Measurements from ENCODE around the gene CAMKMT. TPM values are rescaled to one million over a fixed set of nuclear protein-coding genes. Genes with fewer than 3 reads are reported as not detected.

Gene CAMKMT
- total and polyA plus RNA-seq, 2 experiments from 2014 or later, result 26.5 to 29.5 TPM

DNA sequence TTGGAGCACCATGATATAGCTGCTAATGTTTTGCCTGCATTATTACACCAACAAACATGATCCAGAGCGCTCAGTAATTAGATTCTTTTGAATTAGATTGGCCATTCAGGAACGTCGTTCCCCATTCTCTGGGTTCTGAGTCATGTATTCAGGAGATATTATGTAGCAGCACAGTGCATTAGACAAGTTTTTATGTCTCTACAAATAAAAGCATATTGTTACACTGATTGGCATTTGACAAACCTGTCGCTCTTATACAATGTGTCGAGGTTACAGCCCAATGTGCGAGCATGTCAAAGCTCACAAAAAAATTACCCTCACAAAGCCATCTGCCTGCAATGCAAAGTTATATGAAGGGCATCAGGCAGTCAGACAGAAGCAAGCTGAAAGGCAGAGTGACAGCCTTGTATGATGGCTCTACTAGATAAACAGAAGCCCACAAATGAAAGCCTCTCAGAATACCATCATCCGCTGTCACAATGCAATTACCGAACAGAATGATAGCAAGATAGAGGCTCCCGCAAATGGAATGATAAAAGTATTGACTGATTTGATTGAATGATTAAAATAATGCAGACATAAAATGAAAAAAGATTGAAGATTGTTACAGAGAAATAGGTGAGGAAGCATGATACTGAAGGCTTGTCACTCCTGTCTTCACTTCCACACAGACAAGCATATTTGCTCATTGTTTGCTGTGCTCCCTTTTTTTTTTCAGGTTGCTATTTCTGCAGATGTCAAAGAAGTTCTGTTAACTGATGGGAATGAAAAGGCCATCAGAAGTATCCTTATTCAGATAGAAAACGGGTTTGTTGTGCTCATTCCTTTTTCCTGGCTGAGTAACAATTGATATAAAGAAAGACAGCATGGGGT, 345.2 kb downstream of the CAMKMT start:
- no peaks in the 10 kb centered on the region for H3K36me3 ChIP-seq (ENCODE audit: insufficient read depth)
- TF ChIP-seq, protein P1, sequence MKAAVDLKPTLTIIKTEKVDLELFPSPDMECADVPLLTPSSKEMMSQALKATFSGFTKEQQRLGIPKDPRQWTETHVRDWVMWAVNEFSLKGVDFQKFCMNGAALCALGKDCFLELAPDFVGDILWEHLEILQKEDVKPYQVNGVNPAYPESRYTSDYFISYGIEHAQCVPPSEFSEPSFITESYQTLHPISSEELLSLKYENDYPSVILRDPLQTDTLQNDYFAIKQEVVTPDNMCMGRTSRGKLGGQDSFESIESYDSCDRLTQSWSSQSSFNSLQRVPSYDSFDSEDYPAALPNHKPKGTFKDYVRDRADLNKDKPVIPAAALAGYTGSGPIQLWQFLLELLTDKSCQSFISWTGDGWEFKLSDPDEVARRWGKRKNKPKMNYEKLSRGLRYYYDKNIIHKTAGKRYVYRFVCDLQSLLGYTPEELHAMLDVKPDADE (IDR thresholded peaks at IDR 0.05), result no peak
- TF ChIP-seq, protein P2, sequence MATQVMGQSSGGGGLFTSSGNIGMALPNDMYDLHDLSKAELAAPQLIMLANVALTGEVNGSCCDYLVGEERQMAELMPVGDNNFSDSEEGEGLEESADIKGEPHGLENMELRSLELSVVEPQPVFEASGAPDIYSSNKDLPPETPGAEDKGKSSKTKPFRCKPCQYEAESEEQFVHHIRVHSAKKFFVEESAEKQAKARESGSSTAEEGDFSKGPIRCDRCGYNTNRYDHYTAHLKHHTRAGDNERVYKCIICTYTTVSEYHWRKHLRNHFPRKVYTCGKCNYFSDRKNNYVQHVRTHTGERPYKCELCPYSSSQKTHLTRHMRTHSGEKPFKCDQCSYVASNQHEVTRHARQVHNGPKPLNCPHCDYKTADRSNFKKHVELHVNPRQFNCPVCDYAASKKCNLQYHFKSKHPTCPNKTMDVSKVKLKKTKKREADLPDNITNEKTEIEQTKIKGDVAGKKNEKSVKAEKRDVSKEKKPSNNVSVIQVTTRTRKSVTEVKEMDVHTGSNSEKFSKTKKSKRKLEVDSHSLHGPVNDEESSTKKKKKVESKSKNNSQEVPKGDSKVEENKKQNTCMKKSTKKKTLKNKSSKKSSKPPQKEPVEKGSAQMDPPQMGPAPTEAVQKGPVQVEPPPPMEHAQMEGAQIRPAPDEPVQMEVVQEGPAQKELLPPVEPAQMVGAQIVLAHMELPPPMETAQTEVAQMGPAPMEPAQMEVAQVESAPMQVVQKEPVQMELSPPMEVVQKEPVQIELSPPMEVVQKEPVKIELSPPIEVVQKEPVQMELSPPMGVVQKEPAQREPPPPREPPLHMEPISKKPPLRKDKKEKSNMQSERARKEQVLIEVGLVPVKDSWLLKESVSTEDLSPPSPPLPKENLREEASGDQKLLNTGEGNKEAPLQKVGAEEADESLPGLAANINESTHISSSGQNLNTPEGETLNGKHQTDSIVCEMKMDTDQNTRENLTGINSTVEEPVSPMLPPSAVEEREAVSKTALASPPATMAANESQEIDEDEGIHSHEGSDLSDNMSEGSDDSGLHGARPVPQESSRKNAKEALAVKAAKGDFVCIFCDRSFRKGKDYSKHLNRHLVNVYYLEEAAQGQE (IDR thresholded peaks at IDR 0.05; ENCODE audit: unreplicated experiment), result no peak
- no peak for TF ChIP-seq EZH2phosphoT487 (IDR thresholded peaks at IDR 0.05; ENCODE audit: unreplicated experiment)
- TF ChIP-seq STAT1 (IDR thresholded peaks at IDR 0.05; ENCODE audit: unreplicated experiment), result no peak
- no peak for TF ChIP-seq ZNF331 (CRISPR knock-in tag; IDR thresholded peaks at IDR 0.05; ENCODE audit: low read depth)
- TF ChIP-seq POLR2AphosphoS5 (IDR thresholded peaks at IDR 0.05; ENCODE audit: low read depth), result no peak
- H4K20me1 ChIP-seq (replicated peaks; ENCODE audit: insufficient read depth), result no peaks in the 10 kb centered on the region
- no peaks in the 10 kb centered on the region for H3K79me2 ChIP-seq (replicated peaks; ENCODE audit: insufficient read depth)
- Mint-ChIP-seq H3K4me1 (peaks cover 44% of the 10 kb centered on the region), H3K4me3 (no peak overlapping the region), H3K27me3 (ENCODE audit: insufficient read depth, low read depth, poor library complexity) (no peaks in the 10 kb centered on the region), H3K27ac (no peak overlapping the region), H3K9me3 (no peaks in the 10 kb centered on the region), H3K36me3 (ENCODE audit: low read depth) (no peaks in the 10 kb centered on the region)
- no peaks in the 10 kb centered on the region for H3F3A ChIP-seq (replicated peaks; ENCODE audit: low read depth)
- no peaks in the 10 kb centered on the region for H3K27me3 ChIP-seq (ENCODE audit: insufficient read depth)
- peaks cover 45% of the 10 kb centered on the region for H3K4me1 ChIP-seq (ENCODE audit: insufficient read depth)
- no peaks in the 10 kb centered on the region for H3K9me2 ChIP-seq (ENCODE audit: insufficient read depth)
- H3K4me3 ChIP-seq, result no peak overlapping the region
- no peak overlapping the region for H2AFZ ChIP-seq
- no peak overlapping the region for H3K27ac ChIP-seq (ENCODE audit: low read depth)
- H3K4me2 ChIP-seq, result no peak overlapping the region
- DNase-seq (ENCODE audit: low spot score), result no peak
- no peak for ATAC-seq

DNA sequence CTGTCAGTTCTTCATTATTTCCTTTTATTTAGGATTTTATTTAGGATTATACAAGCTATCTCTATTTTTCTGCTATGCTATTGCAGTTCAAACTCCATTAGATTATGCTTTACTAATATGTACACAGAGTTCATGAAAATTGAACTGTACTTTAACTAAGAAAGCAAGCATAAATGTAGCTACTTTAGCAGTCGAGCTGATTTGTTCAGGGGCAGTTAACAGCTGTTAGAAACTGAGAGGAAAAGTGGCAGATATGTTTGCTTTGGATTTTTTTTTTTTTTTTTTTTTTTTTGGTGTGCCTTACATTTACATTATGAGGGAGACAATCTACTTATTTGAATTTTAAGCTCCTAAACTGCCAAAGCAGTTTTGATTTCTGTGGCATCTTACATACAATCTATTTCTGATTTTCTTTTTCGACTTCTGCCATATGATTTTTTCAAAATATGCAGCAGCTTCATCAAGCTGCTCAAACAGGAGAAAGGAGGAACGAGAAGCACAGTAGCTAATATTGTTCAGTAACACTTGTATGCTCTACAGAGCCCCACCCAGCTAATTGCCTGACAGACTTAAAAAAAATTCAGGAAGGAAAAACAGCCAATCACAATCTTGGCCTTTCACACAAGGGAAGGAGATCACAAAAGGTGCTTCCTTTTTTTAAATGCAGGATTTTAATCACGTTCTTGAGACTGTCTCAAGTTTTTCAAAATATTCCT, 346.4 kb downstream of the CAMKMT start:
- Mint-ChIP-seq H3K27ac (no peak overlapping the region), H3K4me1 (peaks cover 44% of the 10 kb centered on the region), H3K36me3 (ENCODE audit: low read depth) (no peaks in the 10 kb centered on the region), H3K27me3 (ENCODE audit: insufficient read depth, low read depth, poor library complexity) (no peaks in the 10 kb centered on the region), H3K9me3 (no peaks in the 10 kb centered on the region), H3K4me3 (no peak overlapping the region)
- Histone ChIP-seq H3K27me3 (ENCODE audit: insufficient read depth) (no peaks in the 10 kb centered on the region), H3K79me2 (replicated peaks; ENCODE audit: insufficient read depth) (no peaks in the 10 kb centered on the region), H3K4me2 (peak overlapping the region; percentile 18; the same call in 1 of the 2 replicates), H3F3A (replicated peaks; ENCODE audit: low read depth) (no peaks in the 10 kb centered on the region), H3K4me3 (no peak overlapping the region), H3K4me1 (ENCODE audit: insufficient read depth) (peaks cover 45% of the 10 kb centered on the region), H3K27ac (ENCODE audit: low read depth) (no peak overlapping the region), H2AFZ (no peak overlapping the region), H4K20me1 (replicated peaks; ENCODE audit: insufficient read depth) (no peaks in the 10 kb centered on the region), H3K36me3 (ENCODE audit: insufficient read depth) (no peaks in the 10 kb centered on the region), H3K9me2 (ENCODE audit: insufficient read depth) (no peaks in the 10 kb centered on the region)
- DNase-seq (ENCODE audit: low spot score) (no peak), ATAC-seq (peak; percentile 23; the same call in 2 of the 3 replicates)
- TF ChIP-seq STAT1 (IDR thresholded peaks at IDR 0.05; ENCODE audit: unreplicated experiment), result no peak
- no peak for TF ChIP-seq CREB1 (CRISPR knock-in tag; IDR thresholded peaks at IDR 0.05; ENCODE audit: low read depth)
- TF ChIP-seq, protein P3, sequence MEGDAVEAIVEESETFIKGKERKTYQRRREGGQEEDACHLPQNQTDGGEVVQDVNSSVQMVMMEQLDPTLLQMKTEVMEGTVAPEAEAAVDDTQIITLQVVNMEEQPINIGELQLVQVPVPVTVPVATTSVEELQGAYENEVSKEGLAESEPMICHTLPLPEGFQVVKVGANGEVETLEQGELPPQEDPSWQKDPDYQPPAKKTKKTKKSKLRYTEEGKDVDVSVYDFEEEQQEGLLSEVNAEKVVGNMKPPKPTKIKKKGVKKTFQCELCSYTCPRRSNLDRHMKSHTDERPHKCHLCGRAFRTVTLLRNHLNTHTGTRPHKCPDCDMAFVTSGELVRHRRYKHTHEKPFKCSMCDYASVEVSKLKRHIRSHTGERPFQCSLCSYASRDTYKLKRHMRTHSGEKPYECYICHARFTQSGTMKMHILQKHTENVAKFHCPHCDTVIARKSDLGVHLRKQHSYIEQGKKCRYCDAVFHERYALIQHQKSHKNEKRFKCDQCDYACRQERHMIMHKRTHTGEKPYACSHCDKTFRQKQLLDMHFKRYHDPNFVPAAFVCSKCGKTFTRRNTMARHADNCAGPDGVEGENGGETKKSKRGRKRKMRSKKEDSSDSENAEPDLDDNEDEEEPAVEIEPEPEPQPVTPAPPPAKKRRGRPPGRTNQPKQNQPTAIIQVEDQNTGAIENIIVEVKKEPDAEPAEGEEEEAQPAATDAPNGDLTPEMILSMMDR (conservative IDR thresholded peaks at IDR 0.05; ENCODE audit: low read depth in 2 of 2), result no peak
- TF ChIP-seq, protein P1 (IDR thresholded peaks at IDR 0.05), result no peak
- no peak for TF ChIP-seq EZH2phosphoT487 (IDR thresholded peaks at IDR 0.05; ENCODE audit: unreplicated experiment)
- TF ChIP-seq JUNB (IDR thresholded peaks at IDR 0.05; ENCODE audit: unreplicated experiment), result no peak
- no peak for TF ChIP-seq POLR2AphosphoS5 (IDR thresholded peaks at IDR 0.05; ENCODE audit: low read depth)
- TF ChIP-seq ZNF331 (CRISPR knock-in tag; IDR thresholded peaks at IDR 0.05; ENCODE audit: low read depth), result no peak

All from GM23338 (cell line).